GM12891 (cell line): Measurements from ENCODE around the gene PAQR5.
A peak's percentile ranks its signal among the peaks of the same experiment; 100 is the strongest.

Experiments used
- DNase-seq: peaks from one replicate; pipeline ENCODE4 v3.0.0; 2011; ENCODE audit warnings: low spot score; ENCODE audit not compliant: insufficient read length
- FAIRE-seq: peaks from 2 replicates; lab custom pipeline; 2011; peaks lifted over from hg19 to GRCh38; lab: Jason Lieb, UNC
- PAX5 ChIP-seq: IDR thresholded peaks from 2 replicates; pipeline ENCODE4 v1.6.1; 2011; ENCODE audit warnings: low read length, moderate library complexity, mild to moderate bottlenecking; ENCODE audit not compliant: insufficient read depth, severe bottlenecking
- POLR2A ChIP-seq: IDR thresholded peaks from 2 replicates; pipeline ENCODE4 v1.6.1; 2011; ENCODE audit warnings: low read depth, low read length, control low read depth
- POLR2AphosphoS5 ChIP-seq: IDR thresholded peaks from 2 replicates; pipeline ENCODE4 v1.6.1; 2011; ENCODE audit warnings: low read depth, low read length, control low read depth
- POU2F2 ChIP-seq: IDR thresholded peaks from 2 replicates; pipeline ENCODE4 v1.6.1; 2011; ENCODE audit warnings: low read depth, mild to moderate bottlenecking, control low read depth, low read length, moderate library complexity
- SPI1 ChIP-seq: IDR thresholded peaks from 2 replicates; pipeline ENCODE4 v1.6.1; 2011; ENCODE audit warnings: low read depth, low read length, control low read depth
- TAF1 ChIP-seq: IDR thresholded peaks from 2 replicates; pipeline ENCODE4 v1.6.1; 2011; ENCODE audit warnings: low read depth, low read length, control low read depth

PAQR5 gene

DNA sequence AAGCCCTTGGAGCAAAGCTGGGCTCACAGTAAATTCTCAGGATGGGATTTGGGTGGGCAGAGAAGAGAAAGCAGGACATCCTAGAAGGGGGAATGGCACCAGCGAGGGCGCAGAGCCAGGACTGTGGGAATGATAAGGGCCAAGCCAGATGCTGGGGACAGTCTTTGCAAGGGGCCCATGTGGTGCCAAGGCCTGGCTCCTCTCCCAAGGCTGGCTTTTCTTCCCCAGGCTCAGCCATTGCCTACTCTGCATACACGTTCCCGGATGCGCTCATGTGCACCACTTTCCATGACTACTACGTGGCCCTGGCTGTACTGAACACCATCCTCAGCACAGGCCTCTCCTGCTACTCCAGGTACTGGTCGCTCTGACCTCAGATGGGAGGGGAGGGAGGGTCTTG, 90.7 kb downstream of the PAQR5 start:
- no peak for DNase-seq
- FAIRE-seq: no peak
- TF ChIP-seq POU2F2 (no peak), POLR2A (no peak), POLR2AphosphoS5 (no peak), SPI1 (no peak), TAF1 (no peak), PAX5 (no peak)

- FAIRE-seq (no peak), DNase-seq (no peak)
- TF ChIP-seq POU2F2: no peak
- TF ChIP-seq PAX5: no peak
Measured at GRCh38 chr15:69390575-69390974, 91.9 kb downstream of the PAQR5 start.

DNA sequence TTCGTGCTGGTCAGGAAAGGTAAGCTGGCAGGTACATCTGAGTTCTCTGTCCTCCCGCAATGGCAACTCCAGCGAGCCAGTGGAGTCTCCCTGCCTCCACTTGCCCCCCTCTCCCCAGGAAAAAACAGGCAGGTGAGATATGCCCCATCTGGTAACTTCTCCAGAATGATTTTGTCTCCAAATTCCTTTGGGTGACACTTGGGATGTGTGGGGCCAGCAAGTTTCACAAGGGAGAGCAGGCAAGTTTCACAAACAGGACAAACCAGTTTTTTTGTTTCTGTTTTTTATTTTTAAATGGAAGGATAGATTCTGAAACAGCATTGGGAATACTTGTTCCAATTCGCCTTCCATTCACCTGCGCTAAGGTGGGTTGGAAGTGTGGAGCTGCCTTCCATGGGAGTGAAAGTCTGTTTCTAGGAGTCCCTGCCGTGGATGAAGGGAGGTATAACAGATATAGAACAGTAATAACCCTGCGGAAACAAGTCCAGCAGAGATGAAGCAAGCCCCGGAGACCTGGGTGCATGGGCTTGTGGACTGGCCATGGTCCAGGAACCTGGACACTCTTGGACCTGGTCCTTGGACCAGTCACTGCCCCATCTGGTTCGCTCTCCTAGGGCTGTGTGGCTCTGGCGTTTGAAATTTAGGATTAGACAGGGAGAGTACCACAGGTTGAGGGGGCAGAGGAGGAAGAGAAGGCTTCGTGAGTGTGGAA, 92.5 kb downstream of the PAQR5 start:
- no peak for DNase-seq
- no peak for TF ChIP-seq POLR2AphosphoS5
- TF ChIP-seq POU2F2: no peak
- no peak for TF ChIP-seq TAF1
- no peak for TF ChIP-seq SPI1
- no peak for TF ChIP-seq POLR2A
- no peak for TF ChIP-seq PAX5
- FAIRE-seq: no peak

DNA sequence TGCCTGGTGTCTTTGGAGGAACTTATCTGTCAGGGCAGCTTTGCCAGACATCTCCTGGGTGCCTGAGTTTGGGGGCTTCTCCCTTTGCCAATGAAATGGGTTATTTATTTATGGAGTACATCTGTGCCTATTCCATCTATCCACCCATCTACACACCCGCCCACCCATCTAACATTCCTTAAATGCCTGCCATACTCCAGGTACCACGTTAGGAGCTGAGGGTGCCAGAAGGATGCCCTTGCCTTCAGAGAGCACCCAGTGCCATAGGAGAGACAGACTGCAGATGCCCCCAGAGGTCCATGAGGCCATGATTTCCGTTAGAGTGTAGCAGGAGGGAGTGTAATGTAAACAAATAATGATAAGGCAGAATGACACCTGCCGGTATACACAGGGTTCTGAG, 93.6 kb downstream of the PAQR5 start:
- DNase-seq (no peak), FAIRE-seq (no peak)
- no peak for TF ChIP-seq SPI1
- no peak for TF ChIP-seq POLR2AphosphoS5
- no peak for TF ChIP-seq POLR2A
- no peak for TF ChIP-seq POU2F2
- TF ChIP-seq PAX5: no peak
- TF ChIP-seq TAF1: no peak

DNA sequence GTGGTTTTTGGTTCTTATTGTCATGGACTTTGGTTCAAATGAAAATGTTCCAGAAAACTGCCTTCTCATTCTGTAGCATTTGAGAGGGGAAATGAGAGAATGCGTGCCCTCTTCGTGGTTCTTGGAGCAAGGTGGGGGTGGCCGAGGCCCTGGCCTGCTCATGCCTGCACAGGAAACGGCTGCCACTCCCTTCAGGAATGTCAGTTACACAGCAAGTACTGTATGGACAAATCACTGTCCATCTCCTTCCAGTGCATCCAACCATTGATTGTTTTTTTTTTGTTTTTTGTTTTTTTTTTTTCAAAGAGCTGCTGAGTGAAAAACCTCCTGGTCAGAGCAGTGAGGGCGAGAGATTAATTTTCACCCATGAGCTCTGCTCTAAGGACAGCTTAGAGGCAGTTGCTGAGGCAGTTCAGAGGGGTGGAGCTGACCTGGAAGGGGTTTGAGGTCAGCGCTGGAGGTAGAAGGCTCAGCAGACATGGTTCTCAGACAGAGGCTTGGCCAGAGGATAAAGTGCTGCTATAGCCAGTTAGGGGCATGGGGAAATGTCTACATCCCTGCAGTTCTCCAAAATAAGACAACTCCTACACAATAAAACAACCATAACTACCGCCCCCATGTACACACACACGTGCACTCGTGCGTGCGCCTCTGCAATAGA, 95.2 kb downstream of the PAQR5 start:
- FAIRE-seq: no peak
- DNase-seq: no peak
- no peak for TF ChIP-seq POU2F2
- TF ChIP-seq SPI1: no peak
- TF ChIP-seq PAX5: no peak
- TF ChIP-seq POLR2A: no peak
- TF ChIP-seq POLR2AphosphoS5: no peak
- no peak for TF ChIP-seq TAF1

DNA sequence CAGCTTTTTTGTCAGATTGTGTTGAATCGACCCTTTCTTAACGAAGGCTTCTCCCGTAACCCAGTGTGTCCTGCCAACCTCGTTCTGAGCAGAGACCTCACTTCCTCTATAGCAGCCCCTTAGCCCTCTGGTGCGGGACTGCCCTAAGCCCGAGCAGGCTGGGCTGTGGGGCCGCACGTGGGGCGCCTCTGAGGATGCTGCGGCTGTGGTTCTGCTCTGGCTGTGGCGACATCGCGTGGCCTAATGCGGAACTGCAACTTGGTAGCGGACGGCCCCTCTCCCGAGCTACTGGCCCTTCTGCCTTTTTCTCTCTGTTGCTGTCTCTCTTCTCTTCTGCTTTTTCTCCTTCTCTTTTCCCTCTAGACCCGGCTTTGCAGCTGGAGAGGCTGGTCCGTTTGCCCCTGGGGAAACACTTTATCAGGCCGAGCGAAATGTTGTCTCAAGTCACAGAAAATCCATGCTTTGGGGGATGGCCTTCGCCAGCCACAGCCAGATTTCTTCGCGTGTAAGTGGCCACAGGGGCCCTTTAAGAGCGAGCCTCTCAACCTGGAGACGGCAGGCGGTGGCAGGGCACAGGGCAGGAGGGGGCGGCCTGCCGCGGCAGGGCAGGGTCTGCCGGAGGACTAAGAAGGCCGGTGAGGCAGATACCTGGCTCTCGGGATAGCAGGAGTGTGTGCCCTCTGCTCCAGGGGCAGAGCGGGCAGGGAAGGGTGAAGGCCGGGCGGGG, 96.0 kb downstream of the PAQR5 start:
- DNase-seq: peak; percentile 87
- peak; percentile 30; the same call in 1 of the 2 replicates for TF ChIP-seq SPI1
- no peak for TF ChIP-seq POLR2AphosphoS5
- FAIRE-seq: peak; percentile 95

DNA sequence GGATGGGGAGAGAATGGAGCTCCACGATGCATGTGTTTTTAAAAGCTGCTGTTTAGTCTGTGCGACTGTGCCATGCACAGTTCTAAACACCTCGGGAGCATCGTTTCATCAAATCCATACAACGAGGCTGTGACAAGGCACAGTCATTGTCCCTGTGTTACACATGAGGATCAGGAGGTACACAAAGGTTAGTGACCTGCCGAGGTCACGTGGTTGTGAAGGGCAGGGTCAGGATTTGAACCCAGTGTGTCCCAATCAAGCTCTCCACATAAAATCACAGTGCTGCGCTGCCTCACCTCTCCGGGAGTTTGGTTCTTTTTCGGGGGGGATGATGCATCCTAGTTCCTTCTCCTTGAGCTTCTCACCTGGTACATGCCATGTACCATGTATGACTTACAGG, 96.7 kb downstream of the PAQR5 start:
- FAIRE-seq (no peak), DNase-seq (no peak)
- TF ChIP-seq SPI1: no peak

DNA sequence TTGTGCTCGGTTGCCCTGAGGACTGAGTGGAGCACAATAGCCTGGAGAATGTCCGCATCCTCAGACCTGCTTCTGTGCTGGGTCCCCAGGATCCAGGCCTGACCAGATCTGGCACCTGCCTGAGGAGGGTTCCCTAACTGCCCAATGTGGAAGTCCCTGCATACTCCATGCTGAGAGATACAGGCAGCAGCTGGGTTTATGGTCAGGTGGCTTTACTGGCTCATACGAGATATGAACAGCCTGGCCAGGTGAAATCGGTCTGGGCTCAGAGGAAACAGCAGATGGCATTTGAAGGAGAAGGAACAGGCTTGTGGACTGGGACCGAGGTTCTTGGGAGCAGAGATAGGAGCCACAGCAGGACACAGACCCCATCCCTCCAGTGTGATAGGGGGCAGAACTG, 97.3 kb downstream of the PAQR5 start:
- no peak for DNase-seq
- TF ChIP-seq POLR2AphosphoS5: no peak
- TF ChIP-seq POLR2A: no peak
- TF ChIP-seq POU2F2: no peak
- TF ChIP-seq PAX5: no peak
- no peak for FAIRE-seq

DNA sequence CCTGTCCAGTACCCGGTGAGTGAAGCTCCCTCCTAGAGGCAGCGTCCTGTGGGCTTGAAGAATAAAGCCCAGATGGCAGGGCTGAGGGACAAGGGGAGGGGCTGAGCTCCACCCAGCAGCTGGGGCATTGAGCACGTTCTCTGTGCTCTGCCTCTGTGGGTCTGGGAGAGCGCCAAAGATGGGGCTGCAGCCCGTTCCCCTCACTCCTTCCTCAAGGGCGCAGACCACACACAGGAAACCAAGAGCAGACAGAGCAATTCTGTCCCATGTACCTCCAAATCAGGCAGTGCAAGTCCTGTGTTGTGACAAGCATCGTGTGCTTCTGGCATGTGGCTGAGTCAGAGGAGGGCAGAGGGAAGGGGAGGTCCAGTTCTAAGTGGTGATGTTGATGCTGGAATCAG, 99.8 kb downstream of the PAQR5 start:
- no peak for TF ChIP-seq POLR2AphosphoS5
- TF ChIP-seq TAF1: no peak
- TF ChIP-seq POLR2A: no peak
- TF ChIP-seq POU2F2: no peak
- TF ChIP-seq SPI1: no peak
- TF ChIP-seq PAX5: no peak
- FAIRE-seq: no peak

DNA sequence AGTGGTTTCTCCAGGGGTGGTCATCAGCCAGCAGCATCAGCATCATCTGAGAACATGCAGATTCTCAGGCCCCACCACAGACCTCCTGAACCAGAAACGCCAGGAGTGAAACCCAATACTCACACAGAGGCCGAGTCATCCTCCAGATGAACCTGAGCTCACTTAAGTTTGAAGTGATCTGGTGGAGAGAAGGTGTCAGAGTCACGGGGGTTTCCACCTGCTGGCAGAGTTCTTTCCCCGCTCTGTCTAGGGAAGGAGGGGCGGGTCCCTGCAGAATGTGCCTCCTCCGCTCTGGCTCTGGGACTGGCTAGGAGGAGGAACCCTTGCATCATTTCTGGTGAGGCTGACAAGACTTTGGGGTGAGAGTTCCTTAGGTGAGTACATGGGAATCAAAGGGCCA, 102.1 kb downstream of the PAQR5 start:
- FAIRE-seq (no peak), DNase-seq (no peak)
- TF ChIP-seq POLR2AphosphoS5: no peak
- TF ChIP-seq PAX5: no peak
- TF ChIP-seq POU2F2: no peak
- no peak for TF ChIP-seq TAF1
- no peak for TF ChIP-seq POLR2A
- no peak for TF ChIP-seq SPI1

More for the DNA sequence above, 99.8 kb downstream of the PAQR5 start:
- no peak for DNase-seq
